ENCODE data around the gene NUDT3.
"Not testable (repeated sequence)": the region's sequence is repeated elsewhere in the genome, so short reads cannot be mapped to it uniquely, and the experiment has no call there.

NUDT3 gene

DNA sequence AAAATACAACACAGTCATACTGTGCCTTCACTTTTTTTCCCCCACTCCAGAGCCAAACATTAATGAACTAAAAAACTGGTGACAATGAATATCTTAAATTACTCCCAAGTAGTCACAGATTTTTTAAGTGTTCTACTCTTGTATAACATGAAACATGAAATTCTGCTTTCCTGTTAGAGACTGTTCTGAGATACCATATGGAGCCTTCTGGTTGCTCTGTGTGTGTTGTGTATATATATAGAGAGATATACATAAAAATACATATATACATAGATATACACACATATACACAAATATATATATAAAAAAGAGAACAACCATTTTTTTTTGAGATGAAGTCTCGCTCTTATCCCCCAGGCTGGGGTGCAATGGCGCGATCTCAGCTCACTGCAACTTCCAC lies 63.5 kb downstream of the NUDT3 start:
- H3K4me2 ChIP-seq = no peak overlapping the region
- H3K9ac ChIP-seq = no peak overlapping the region
- no peak overlapping the region for H3K27ac ChIP-seq
- TF ChIP-seq, protein P1, sequence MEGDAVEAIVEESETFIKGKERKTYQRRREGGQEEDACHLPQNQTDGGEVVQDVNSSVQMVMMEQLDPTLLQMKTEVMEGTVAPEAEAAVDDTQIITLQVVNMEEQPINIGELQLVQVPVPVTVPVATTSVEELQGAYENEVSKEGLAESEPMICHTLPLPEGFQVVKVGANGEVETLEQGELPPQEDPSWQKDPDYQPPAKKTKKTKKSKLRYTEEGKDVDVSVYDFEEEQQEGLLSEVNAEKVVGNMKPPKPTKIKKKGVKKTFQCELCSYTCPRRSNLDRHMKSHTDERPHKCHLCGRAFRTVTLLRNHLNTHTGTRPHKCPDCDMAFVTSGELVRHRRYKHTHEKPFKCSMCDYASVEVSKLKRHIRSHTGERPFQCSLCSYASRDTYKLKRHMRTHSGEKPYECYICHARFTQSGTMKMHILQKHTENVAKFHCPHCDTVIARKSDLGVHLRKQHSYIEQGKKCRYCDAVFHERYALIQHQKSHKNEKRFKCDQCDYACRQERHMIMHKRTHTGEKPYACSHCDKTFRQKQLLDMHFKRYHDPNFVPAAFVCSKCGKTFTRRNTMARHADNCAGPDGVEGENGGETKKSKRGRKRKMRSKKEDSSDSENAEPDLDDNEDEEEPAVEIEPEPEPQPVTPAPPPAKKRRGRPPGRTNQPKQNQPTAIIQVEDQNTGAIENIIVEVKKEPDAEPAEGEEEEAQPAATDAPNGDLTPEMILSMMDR (conservative IDR thresholded peaks at IDR 0.05; ENCODE audit: low read depth, low read length) = no peak
- H3K27me3 ChIP-seq (ENCODE audit: insufficient read depth, low read depth) = no peaks in the 10 kb centered on the region
- no peak overlapping the region for H2AFZ ChIP-seq (ENCODE audit: low read depth)
- no peaks in the 10 kb centered on the region for H3K4me1 ChIP-seq (ENCODE audit: low read depth, poor library complexity, severe bottlenecking)
- no peaks in the 10 kb centered on the region for H4K20me1 ChIP-seq (ENCODE audit: insufficient read depth)
- peaks cover 4% of the 10 kb centered on the region; the same call in 1 of the 2 replicates for H3K79me2 ChIP-seq (ENCODE audit: insufficient read depth, low read depth)
- H3K4me3 ChIP-seq (IDR thresholded peaks at IDR 0.05; ENCODE audit: insufficient read depth, low read depth, low read length) = no peak overlapping the region
- H3K36me3 ChIP-seq (ENCODE audit: insufficient read depth) = no peaks in the 10 kb centered on the region

DNA sequence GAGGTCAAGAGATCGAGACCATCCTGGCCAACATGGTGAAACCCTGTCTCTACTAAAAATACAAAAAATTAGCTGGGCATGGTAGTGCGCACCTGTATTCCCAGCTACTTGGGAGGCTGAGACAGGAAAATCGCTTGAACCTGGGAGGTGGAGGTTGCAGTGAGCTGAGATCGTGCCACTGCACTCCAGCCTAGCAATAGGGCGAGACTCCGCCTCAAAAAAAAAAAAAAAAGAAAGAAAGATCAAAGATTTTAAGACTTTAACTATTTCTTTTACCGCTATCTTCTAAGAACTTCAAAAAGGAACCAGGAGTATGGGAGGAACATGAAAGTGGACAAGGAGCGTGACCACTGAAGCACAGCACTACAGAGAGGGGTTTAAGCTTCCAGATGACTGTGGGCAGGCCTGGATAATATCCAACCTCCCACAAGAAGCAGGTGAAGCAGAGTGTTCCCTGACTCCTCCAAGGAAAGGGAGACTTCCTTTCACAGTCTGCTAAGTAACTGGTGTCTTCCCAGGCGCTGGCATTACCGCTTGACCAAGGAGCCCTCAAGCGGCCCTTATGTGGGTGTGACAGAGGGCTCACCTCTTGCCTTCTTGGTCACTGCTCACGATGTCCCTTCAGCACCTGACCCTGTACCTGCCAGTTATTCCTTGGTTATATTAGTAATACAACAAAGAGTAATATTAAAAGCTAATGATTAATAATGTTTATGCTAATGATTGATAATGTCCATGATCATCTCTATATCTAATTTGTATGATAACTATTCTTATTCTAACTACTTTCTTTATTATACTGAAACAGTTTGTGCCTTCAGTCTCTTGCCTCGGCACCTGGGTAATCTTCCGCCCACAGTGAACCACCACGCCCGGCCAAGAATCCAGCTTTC lies 64.9 kb downstream of the NUDT3 start:
- not testable (repeated sequence) for H3K27ac ChIP-seq; H4K20me1 ChIP-seq (ENCODE audit: insufficient read depth); H2AFZ ChIP-seq (ENCODE audit: low read depth); H3K4me2 ChIP-seq; H3K36me3 ChIP-seq (ENCODE audit: insufficient read depth); H3K4me1 ChIP-seq (ENCODE audit: low read depth, poor library complexity, severe bottlenecking); H3K27me3 ChIP-seq (ENCODE audit: insufficient read depth, low read depth); H3K4me3 ChIP-seq (IDR thresholded peaks at IDR 0.05; ENCODE audit: insufficient read depth, low read depth, low read length); H3K79me2 ChIP-seq (ENCODE audit: insufficient read depth, low read depth); H3K9ac ChIP-seq

DNA sequence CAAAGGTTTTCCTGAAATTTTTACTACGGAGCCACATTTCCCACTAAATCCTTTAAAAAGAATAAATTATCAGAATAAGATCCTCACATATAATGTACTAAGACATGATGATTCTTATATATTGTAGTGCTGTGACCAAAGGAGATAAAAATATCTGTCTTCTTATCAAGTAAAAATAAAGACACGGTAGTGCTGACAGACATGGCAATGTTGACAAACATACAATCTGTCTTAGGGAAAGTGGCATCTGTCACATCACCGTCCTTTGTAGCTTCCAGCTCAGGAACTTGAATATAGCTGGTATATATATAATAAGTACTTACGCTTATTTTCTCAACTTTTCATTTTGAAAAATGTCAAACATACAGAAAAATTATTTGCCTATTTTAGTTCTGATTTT lies 66.8 kb downstream of the NUDT3 start:
- H3K36me3 ChIP-seq (ENCODE audit: insufficient read depth) = no peaks in the 10 kb centered on the region
- H3K27ac ChIP-seq = no peak overlapping the region
- H3K79me2 ChIP-seq (ENCODE audit: insufficient read depth, low read depth) = peaks cover 7% of the 10 kb centered on the region; the same call in 1 of the 2 replicates
- no peak overlapping the region for H3K4me3 ChIP-seq (IDR thresholded peaks at IDR 0.05; ENCODE audit: insufficient read depth, low read depth, low read length)
- H3K4me1 ChIP-seq (ENCODE audit: low read depth, poor library complexity, severe bottlenecking) = no peaks in the 10 kb centered on the region
- H3K27me3 ChIP-seq (ENCODE audit: insufficient read depth, low read depth) = no peaks in the 10 kb centered on the region
- H3K9ac ChIP-seq = no peak overlapping the region
- TF ChIP-seq, protein P1 (conservative IDR thresholded peaks at IDR 0.05; ENCODE audit: low read depth, low read length) = no peak
- H4K20me1 ChIP-seq (ENCODE audit: insufficient read depth) = no peaks in the 10 kb centered on the region
- no peak overlapping the region for H2AFZ ChIP-seq (ENCODE audit: low read depth)
- H3K4me2 ChIP-seq = no peak overlapping the region

DNA sequence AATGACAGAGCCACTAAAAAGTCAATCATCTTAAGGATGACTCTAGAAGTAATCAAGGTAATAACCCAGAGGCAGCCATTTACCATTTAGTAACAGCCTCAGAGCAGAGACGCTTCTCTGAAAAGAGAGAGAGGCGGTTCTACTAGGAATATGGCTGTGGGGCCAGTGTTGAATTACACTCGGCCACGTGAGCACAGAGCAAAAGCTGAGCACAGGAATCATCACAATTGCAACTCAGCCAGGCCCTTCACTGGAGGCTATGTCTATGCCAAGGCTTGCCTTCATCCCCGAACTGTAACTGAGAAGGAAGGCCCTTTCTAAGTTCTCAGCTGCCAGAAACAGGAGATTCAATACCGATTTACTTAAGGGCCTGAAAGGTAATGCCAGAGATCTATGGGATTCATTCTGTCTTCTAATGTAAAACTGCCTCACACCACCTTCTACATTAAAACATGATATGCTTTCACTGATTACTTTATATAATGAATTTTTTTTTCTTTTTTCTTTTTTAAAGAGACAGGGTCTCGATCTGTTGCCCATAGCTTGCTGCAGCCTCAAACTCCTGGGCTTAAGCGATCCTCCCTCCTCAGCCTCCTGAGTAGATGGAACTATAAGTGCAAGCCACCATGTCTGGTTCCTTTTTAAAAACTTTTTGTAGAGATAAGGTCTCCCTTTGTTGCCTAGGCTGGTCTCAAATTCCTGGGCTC lies 67.6 kb downstream of the NUDT3 start:
- H3K79me2 ChIP-seq (ENCODE audit: insufficient read depth, low read depth) = peaks cover 7% of the 10 kb centered on the region; the same call in 1 of the 2 replicates
- no peak overlapping the region for H3K27ac ChIP-seq
- H3K27me3 ChIP-seq (ENCODE audit: insufficient read depth, low read depth) = no peaks in the 10 kb centered on the region
- H2AFZ ChIP-seq (ENCODE audit: low read depth) = no peak overlapping the region
- H3K4me2 ChIP-seq = no peak overlapping the region
- no peaks in the 10 kb centered on the region for H3K36me3 ChIP-seq (ENCODE audit: insufficient read depth)
- no peaks in the 10 kb centered on the region for H4K20me1 ChIP-seq (ENCODE audit: insufficient read depth)
- H3K4me1 ChIP-seq (ENCODE audit: low read depth, poor library complexity, severe bottlenecking) = no peaks in the 10 kb centered on the region
- TF ChIP-seq, protein P1 (conservative IDR thresholded peaks at IDR 0.05; ENCODE audit: low read depth, low read length) = no peak
- H3K4me3 ChIP-seq (IDR thresholded peaks at IDR 0.05; ENCODE audit: insufficient read depth, low read depth, low read length) = no peak overlapping the region
- H3K9ac ChIP-seq = no peak overlapping the region

DNA sequence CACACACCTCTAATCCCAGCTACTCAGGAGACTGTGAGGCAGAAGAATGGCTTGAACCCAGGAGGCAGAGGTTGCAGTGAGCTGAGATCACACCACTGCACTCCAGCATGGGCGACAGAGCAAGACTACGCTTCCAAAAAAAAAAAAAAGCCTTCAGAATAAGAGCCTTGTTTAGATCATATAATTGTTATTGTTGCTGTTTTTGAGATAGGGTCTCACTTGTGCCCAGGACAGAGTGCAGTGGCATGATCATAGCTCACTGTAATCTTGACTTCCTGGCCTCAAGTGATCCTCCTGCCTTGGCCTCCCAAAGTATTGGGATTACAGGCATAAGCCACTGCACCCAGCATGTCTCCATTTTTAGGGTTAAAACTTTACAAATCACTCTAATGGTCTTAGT lies 68.2 kb downstream of the NUDT3 start:
- H3K9ac ChIP-seq; H3K4me1 ChIP-seq (ENCODE audit: low read depth, poor library complexity, severe bottlenecking); H3K79me2 ChIP-seq (ENCODE audit: insufficient read depth, low read depth); H3K36me3 ChIP-seq (ENCODE audit: insufficient read depth); H3K27me3 ChIP-seq (ENCODE audit: insufficient read depth, low read depth); H3K4me3 ChIP-seq (IDR thresholded peaks at IDR 0.05; ENCODE audit: insufficient read depth, low read depth, low read length); H2AFZ ChIP-seq (ENCODE audit: low read depth); H3K27ac ChIP-seq; H4K20me1 ChIP-seq (ENCODE audit: insufficient read depth); H3K4me2 ChIP-seq: not testable (repeated sequence)
